GM19023 (cell line): Measurements from ENCODE around the gene SLC38A6.

Experiments used
- ATAC-seq: cut with Tn5 transposase; IDR thresholded peaks from one replicate; pipeline ENCODE4 v1.9.1; 2021; ENCODE audit warnings: mild to moderate bottlenecking, moderate library complexity; ENCODE audit not compliant: unreplicated experiment

SLC38A6 gene

GRCh38 chr14:60980811-60981632, at the start of gene SLC38A6, which contains the start of gene TRMT5:
Gene SLC38A6 (plus strand): TSS chr14:60981245. CDS start chr14:60981278, 33 bp downstream.
Gene TRMT5 (minus strand): TSS chr14:60981079. CDS start chr14:60980973, 106 bp downstream.
- ATAC-seq: peak; percentile 91

GRCh38 chr14:60933920-60934655, 47.0 kb upstream of the SLC38A6 start:
- no peak for ATAC-seq

GRCh38 chr14:60935319-60935718, 45.7 kb upstream of the SLC38A6 start:
- no peak for ATAC-seq

GRCh38 chr14:60943637-60944032, 37.4 kb upstream of the SLC38A6 start:
- ATAC-seq: no peak

GRCh38 chr14:60944204-60944603, 36.8 kb upstream of the SLC38A6 start:
- ATAC-seq: no peak

GRCh38 chr14:60945984-60946383, 35.1 kb upstream of the SLC38A6 start:
- ATAC-seq: no peak

- no peak for ATAC-seq
These were observed 34.3 kb upstream of the SLC38A6 start for GRCh38 chr14:60946773-60947172.

- no peak for ATAC-seq
These were observed 29.1 kb upstream of the SLC38A6 start for GRCh38 chr14:60951776-60952435.

- ATAC-seq: no peak
These were observed 24.8 kb upstream of the SLC38A6 start for GRCh38 chr14:60956202-60956601.

GRCh38 chr14:60956632-60957031, 24.4 kb upstream of the SLC38A6 start:
- ATAC-seq: no peak

- ATAC-seq: no peak
These were observed 22.9 kb upstream of the SLC38A6 start for GRCh38 chr14:60958146-60958545.

- no peak for ATAC-seq
These were observed 17.3 kb upstream of the SLC38A6 start for GRCh38 chr14:60963761-60964160.

GRCh38 chr14:60964904-60965303, 16.1 kb upstream of the SLC38A6 start:
- ATAC-seq: no peak

GRCh38 chr14:60965402-60965801, 15.6 kb upstream of the SLC38A6 start:
- no peak for ATAC-seq

GRCh38 chr14:60968099-60968498, 12.9 kb upstream of the SLC38A6 start:
- no peak for ATAC-seq

GRCh38 chr14:60968671-60969070, 12.4 kb upstream of the SLC38A6 start:
- no peak for ATAC-seq

- ATAC-seq: no peak
These were observed 10.9 kb upstream of the SLC38A6 start for GRCh38 chr14:60970146-60970545.

- ATAC-seq: no peak
These were observed 9.8 kb upstream of the SLC38A6 start for GRCh38 chr14:60971271-60971670.

GRCh38 chr14:60972295-60972694, 8.8 kb upstream of the SLC38A6 start:
- no peak for ATAC-seq

GRCh38 chr14:60973070-60973469, 8.0 kb upstream of the SLC38A6 start:
- ATAC-seq: no peak

- no peak for ATAC-seq
These were observed 6.9 kb upstream of the SLC38A6 start for GRCh38 chr14:60974090-60974651.
